ENCODE measurements around the gene MYO3B.

MYO3B gene

DNA sequence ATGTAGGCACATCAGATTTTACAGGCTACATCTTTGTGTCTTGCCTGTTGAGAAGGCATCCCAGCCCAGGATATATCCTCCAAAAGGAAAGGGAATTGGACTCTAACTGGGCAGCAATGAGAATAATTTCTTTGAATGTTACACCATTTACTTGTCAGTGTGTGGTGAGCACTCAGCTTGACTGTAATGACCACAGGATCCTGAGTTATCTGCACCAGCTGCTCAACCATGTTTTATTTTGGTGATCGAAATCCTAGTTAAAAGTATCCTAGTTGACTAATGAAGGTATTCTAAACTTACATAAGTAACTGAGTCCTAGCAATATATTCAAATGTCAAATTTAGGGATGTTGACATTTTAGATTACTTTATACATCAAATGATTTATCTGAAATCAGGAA is 123.0 kb downstream of the MYO3B start:
- no peak for DNase-seq (ENCODE audit: low read depth in 1 of 2, low spot score in 1 of 2)

DNA sequence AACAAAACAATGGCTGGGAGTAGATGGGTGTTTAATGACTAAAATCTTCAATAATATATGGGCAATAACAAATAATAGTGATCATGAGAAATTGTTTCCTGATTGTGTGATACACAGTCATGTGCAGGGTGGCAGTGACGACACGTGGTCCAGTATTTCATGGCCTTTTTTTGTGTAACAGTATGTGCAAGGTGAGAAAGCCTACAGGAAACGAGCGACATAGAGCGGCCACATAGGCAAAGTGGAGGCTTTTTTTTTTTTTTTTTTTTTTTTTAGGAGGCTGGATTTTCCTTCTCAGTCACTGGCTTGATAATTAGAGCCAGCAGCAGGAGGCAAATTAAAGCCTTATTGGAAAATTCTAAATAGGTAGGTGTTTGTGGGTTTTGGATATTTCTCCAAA is 123.7 kb downstream of the MYO3B start:
- DNase-seq (ENCODE audit: low read depth in 1 of 2, low spot score in 1 of 2) = no peak

DNA sequence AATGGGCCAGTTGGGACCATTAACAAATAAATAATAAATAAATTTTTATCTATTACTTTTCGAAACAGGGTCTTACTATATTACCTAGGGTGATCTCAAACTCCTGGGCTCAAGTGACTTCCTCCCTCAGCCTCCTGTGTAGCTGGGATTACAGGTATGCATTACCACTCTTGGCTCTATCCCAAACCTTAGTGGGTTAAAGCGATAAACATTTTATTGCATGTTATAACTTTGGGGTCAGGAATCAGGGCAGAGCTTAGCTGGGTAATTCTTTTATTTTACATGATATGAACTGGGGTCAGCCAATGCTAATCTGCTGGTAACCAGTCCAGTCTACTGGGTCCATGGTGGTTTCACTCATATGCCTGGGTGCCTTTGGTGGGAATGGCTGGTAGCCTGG is 127.8 kb downstream of the MYO3B start:
- no peak for DNase-seq (ENCODE audit: low read depth in 1 of 2, low spot score in 1 of 2)

DNA sequence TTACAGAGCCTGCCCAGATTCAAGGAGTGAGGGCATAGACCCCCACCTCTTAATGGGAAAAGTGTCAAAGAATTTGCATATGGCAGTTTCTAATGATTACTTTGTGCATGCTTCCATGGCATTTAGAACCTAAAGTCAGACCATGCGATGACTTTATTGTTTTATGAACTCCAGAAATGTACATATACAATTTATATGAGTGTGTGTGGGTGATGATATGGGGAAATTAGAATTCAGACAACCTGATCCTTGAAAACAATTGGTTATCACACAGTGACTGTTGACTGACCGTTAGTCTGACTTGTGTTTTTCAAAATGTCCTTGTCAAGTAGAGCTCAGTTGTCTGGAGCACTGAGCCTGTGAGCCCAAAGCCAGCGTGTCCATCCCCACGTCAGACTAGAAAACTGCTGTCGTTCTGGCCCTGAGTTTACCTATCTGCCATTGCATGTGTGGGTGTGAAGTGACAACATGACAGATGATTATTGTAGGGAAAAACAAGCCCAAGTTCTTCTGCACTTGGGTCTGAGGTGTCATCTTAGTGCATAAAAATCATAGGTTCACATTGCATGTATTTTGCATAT is 128.4 kb downstream of the MYO3B start:
- DNase-seq (ENCODE audit: low read depth in 1 of 2, low spot score in 1 of 2) = no peak

DNA sequence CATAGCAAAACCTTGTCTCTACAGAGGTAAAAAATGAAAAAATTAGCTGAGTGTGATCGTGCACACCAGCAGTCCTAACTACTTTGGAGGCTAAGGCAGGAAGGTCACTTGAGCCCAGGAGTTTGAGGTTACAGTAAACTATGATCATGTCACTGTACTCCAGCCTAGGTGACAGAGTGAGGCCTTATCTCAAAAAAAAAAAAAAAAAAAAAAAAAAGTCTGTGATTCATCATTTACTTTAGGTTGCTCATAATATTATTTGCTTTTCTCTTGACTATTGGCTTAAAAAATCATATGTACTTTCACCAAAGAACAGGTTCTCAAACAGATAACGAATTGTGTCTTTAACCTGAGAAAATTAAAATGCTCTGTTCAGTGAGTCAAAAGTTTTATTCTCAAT is 129.1 kb downstream of the MYO3B start:
- DNase-seq (ENCODE audit: low read depth in 1 of 2, low spot score in 1 of 2) = no peak

DNA sequence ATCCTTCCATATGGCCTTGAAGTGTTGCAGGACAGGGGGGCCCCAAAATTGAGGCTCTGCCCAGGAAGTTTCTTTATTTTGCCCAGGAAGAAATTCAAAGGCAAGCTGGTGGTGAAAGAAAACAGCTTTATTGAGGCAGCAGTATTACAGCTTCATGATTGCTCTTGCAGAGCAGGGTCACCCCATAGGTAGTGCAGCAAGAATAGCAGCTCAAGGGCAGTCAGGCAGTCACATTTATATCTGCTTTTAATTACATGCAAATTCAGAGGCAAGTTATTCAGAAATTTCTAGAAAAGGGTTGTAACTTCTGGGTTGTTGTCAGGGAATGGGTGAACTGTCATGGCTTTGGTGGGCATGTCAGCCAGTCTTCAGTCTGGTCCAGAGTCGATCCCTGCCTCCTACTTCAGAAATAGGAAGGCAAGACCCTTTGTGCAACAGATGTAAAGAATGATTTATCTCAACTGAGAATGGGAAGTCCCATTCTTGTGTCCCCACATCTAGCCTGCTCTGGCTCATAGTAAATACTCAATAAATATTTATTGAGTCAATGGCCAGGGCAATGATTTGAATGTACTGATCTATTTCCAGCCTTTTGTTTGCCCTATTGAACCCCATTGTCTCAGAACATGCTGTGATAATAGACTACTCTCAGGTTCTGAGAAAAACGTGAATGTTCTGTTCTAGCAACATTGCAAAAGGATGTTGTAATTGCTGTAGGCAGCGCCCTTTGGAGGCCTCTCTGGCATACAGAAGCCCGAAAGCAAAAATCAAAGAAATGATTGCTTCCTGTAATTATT is 129.8 kb downstream of the MYO3B start:
- no peak for DNase-seq (ENCODE audit: low read depth in 1 of 2, low spot score in 1 of 2)

DNA sequence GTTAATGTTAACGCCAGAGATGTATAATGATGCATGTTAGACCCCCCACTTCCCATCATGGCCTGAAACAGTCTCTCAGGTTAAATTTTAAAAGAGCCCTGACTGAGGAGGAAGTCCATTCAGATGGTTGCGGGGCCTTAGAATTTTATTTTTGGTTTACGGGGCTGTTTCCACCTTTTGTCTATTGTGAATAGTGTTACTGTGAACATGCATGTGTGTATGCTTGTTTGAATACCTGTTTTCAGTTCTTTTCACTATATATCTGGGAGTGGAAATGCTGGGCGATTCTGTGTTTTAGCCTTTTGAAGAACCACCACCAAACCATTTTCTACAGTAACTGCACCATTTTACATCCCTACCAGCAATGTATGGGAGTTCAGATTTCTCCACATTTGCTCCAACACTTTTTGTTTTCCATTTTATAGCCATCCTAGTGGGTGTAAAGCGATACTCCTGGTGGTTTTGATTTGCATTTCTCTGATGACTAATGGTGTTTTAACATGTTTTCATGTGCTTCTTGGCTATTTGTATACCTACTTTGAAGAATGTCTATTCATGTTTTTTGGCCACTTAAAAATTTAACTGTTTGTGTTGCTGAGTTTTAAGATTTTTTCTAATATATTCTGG is 133.0 kb downstream of the MYO3B start:
- DNase-seq (ENCODE audit: low read depth in 1 of 2, low spot score in 1 of 2) = no peak

DNA sequence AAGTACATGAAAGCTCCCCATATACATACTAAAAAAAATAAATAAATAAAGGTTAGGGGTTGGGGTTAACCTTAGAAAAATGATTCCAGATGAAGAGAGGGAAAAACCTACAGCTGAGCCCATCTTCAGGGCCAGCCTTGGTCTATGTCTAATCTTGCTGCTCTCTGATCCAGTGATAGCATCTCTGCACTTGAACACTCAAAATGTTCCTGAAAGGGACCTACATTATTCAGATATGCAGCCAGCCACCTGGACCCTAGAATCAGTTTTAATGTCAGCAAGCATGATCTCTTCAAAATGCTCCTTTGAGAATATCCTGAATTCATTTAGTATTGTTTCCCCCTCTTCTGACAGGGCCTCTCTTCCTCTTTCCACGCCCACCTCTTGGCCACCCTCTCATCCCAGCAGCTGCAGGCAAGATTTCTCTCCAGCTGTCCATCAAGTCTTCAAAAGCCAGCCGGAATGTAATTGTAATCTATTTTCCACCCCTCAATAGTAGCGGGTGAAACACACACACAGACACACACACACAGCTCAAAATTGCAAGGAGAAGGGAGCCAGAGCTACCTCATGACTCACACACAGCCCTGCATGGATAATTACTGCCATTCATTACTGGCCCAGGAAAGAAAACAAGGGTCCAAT is 135.5 kb downstream of the MYO3B start:
- no peak for DNase-seq (ENCODE audit: low read depth in 1 of 2, low spot score in 1 of 2)

DNA sequence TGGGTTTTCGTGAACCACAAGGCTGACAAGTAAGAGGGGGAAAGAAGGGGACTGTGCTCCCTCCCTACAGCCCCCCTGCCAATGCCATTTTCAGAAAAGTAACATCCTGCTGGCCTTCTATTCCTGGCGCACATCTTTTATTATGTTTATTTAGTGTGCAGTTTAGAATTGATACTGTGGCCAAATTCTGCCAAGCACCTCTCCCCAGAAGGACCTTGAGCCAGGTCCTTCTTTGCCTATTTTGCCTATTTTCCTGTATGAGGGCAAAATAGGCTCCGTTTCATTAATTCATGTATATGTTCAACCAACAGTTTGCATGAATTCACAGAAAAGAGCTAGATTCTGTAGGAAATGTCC is 136.0 kb downstream of the MYO3B start:
- no peak for DNase-seq (ENCODE audit: low read depth in 1 of 2, low spot score in 1 of 2)

DNA sequence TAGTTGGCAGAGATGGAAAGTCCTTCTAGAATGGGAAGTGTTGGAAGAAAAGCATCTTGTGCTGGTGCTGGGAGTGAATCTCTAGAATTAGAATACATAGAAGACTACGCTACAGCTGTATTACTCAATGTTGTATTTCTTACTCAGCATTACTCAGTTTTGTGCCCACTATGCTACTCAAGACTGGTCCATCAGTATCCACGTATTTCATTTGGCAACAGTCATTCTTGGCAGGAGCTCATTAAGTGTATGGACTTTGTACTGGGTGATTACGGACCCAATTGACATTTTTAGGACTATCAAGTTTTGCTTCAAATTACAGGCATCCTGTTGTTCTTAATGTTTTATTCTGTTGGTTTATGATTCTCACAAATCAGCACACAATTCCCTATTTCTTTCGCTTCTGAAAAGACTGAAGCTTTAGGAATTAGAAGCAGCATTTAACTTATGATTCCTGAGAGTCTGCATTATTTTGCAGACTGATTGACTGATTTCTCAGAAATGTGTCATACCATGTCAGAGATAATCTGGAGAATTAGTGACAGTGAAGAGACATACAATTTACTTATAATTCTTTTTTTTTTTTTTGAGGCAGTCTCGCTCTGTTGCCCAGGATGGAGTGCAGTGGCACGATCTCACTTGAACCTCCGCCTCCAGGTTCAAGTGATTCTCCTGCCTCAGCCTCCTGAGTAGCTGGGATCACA is 136.9 kb downstream of the MYO3B start:
- no peak for DNase-seq (ENCODE audit: low read depth in 1 of 2, low spot score in 1 of 2)

DNA sequence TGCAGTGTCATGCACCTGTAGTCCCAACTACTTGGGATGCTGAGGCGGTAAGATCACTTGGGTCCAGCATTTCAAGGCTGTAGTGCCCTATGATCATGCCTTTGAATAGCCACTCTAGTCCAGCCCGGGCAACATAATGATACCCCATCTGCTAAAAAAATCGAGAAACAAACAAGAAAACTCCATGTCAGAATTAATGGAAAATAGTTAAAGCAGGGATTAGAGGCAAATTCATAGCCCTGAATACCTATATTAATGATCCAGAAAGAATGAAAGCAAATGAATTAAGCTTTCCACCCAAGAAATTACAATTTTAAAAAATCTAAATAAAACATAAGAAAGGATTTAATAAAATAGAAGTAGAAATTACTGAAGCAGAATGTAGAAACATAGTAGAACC is 143.0 kb downstream of the MYO3B start:
- DNase-seq (ENCODE audit: low read depth in 1 of 2, low spot score in 1 of 2) = no peak

DNA sequence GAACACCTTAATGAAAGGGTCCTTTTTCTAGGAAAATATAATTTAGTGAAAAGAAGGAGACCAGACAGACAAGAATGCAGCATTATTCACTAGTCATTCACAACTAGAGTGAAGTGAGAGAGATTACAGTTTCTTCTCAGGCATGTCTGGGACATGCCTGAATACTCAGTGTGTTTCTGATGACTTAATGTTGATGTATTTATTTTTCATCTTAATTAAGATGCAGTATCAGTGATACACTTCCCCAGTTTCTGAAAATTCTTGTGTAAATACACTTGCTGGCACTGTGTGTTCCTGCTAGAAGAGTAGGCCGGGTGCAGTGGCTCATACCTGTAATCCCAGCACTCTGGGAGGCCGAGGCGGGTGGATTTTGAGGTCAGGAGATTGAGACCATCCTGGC is 143.6 kb downstream of the MYO3B start:
- no peak for DNase-seq (ENCODE audit: low read depth in 1 of 2, low spot score in 1 of 2)

DNA sequence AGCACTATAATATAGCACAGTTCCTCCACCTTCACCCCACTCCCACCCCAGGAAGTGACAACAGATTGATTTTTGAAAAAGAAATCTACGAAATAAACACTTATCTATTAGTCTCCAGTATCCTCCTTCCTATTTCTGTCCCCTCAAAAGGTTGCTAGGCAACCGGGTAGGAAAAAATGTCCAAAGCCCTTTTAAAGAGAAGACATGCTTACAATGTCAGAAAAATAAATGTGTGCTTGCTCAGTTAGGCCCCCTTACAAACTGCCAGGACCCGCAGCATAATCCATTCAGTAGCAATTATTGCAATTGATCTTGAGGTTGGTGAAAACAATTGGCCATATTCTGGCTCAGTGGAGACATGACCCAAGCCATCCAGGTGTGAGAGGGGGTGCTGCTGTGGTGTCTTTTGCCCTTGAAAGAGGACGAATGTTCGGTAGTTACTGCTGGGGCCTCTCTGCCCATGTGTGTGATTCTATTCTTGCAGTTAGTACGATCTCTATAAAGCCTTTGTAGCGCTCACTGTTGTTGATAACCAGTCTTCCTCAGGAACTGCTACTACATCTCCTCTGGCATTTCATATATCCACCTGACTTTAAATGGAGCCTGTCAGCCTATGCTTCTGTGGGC is 144.3 kb downstream of the MYO3B start:
- no peak for DNase-seq (ENCODE audit: low read depth in 1 of 2, low spot score in 1 of 2)

DNA sequence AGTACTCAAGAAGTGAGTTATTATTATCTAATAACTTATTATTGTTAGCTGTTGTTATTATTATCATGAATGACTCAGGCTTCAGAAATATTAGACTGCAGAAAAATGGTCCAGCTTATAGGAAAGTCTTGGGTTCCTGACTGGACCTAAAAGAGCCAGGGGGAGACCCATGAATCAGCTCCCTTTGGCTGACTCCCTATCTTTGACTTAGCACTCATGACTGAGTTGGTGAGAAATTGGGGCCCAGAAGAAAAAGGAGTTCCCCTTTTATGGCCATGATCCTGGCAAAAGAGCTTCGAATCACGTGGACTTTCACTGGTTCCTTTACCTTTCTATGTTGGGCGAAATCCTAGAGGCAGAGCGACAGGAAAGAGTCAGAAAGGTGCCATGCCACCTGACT is 145.8 kb downstream of the MYO3B start:
- DNase-seq (ENCODE audit: low read depth in 1 of 2, low spot score in 1 of 2) = no peak

DNA sequence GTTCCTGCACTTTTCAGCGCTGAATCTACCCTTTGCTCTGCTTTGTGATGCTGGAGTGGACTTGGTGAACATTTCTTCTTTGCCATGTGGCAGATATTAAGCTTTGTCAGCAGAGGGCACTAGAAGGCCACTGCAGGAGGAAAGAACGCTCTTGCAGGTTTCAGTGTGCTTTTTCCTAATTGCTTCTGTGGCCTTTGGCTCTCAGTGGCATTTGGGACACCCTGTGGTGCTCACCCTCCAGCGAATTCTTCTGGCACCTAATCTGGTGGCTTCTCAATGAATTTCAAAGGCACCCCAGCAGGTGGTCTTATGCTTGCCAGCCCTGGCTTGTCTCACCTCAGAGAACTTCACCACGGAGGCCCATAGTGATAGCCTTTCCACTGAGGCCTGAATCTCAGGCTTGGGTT is 146.7 kb downstream of the MYO3B start:
- no peak for DNase-seq (ENCODE audit: low read depth in 1 of 2, low spot score in 1 of 2)

DNA sequence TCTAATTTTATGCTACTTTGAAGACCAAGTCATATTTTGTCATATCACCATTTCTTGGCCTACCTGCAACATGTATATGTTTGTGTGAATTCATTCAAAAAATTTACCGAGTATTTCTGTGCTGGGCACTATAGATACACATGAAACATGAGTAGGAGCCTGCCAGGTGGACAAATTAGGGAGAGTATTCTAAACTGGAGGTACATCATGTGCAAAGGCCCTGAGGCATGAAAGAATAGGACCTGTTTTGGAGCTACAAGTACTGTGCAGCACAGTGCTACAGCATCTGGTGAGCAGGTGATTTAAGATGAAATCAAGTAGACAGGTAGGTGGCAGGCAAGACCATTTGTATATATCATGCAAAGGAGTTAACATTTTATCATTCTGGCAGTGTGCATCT is 152.9 kb downstream of the MYO3B start:
- no peak for DNase-seq (ENCODE audit: low read depth in 1 of 2, low spot score in 1 of 2)

DNA sequence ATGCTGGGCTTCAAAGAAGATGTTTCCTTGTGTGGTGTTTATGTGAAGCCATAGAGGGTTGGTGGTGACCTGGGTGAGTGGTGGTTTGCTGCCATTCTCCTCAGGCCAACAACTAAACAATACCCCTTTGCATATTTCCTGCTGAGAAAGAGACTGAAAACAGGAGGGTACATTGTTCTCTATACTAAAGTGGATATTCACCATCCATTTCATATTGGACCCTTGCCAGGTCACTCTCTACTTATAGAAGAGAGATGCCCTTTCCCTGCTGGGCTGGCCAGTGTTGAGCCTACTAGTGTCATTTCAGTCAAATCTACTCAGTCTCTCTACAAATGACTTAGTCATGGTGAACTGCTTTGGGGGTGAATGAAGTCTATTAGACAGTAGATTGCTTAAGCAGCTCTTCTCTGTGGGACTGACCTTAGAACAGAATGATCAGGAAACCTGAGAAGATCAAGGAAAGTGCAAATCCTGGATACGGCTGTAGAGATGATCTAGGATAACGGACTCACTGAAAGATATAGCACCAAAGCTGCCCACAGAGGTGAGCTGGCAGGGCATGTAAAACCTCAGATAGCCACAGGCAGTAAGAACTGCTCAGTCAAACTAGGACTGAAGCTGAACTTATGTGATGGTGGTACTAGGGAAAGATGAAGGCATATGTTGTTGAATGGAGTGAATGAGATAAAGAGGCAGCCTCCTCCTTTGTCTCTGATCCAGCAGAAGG is 154.9 kb downstream of the MYO3B start:
- no peak for DNase-seq (ENCODE audit: low read depth in 1 of 2, low spot score in 1 of 2)

DNA sequence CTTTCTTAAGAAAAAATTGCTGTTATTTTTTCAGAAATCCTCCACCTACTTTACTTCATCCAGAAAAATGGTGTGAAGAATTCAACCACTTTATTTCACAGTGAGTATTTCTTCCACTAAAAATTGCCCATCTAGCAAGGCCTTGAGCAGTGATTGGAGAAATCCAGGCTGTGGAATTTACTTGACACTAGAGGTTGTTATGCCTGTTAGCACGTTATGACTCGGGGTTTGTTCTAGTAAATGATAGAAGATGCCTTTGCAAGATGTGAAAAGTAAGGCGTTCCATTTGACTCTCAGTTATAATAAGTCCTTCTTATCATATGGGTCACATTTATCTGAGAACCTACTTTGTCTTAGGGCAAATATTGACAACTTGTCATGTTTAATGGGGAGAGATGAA is 157.4 kb downstream of the MYO3B start:
- no peak for DNase-seq (ENCODE audit: low read depth in 1 of 2, low spot score in 1 of 2)

DNA sequence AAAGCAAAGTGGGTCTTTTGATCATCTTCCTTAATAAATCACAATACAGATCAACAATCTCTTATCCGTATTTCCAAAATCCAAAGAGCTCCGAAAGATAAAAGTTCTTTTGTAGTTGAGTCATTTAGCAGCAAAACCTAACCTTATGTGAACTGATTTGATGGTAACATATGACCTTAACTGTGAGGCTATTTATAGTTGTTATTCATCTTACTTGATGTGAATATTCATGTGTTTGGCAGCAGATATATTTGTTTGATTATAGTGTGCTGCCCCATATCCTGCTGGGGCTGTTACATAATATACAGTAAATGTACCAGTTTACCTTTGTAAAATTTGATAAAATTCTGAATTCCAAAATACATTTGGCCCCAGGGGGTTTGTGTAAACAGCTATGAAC is 158.5 kb downstream of the MYO3B start:
- no peak for DNase-seq (ENCODE audit: low read depth in 1 of 2, low spot score in 1 of 2)

DNA sequence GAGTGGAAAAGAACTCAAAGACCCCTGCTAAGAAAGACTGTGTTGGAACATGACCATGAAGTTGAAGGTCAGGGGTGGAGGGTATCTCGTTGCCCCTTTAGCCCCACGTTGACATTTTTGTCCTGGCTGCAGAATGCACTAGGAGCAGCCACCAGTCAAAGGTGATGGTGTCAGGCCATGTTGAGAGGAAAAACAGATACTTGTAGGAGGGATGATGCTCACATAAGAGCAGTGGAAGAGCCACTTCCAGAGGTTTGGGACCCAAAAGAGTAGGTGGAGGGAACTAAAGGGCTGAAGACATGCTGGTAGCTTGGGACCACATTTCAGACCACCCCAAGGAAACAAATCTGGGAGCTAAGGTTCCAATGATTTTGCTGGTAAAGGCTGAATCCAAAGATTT is 159.0 kb downstream of the MYO3B start:
- no peak for DNase-seq (ENCODE audit: low read depth in 1 of 2, low spot score in 1 of 2)

DNA sequence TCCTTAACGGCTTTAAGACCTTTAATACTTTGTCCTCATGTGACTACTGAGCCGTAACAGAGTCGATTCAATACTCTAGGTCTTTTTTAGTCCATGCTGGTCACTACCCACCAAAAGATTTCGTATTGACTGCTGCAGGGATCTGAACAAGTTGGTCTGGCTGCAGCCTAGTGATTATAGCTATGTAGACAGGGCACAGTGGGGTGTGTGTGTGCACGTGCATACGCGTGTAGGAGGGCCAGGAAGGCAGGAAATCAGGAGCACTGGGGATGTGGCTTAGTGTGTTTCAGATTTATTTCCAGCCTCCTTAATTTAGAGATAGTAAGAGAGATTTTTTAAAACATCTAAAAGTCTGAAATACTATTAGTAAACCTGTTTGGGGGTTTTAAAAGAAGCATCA is 161.4 kb downstream of the MYO3B start:
- DNase-seq (ENCODE audit: low read depth in 1 of 2, low spot score in 1 of 2) = no peak

Measured in activated T-helper 1 cell treated with anti-CD3 and anti-CD28 coated beads, Interleukin-2, amount 50 U/mL, for 16 hours (primary cell).